SK-N-SH (cell line): ENCODE measurements around the gene NOSTRIN. TPM values are rescaled to one million over a fixed set of nuclear protein-coding genes. Genes with fewer than 3 reads are reported as not detected.
A peak's percentile ranks its signal among the peaks of the same experiment; 100 is the strongest.

Source experiments
- CTCF ChIA-PET: fragments of 300-600, 350-600 bp; formaldehyde crosslinking; extraction: SDS; loops from one replicate; lab custom pipeline; 2021; lab: Yijun Ruan, JAX
- POLR2A ChIA-PET: fragments of 350-600 bp; sonication (Branson Sonifier 250); formaldehyde crosslinking; extraction: SDS; loops from one replicate; lab custom pipeline; 2020; ENCODE audit warnings: antibody characterized with exemption, inconsistent platforms; lab: Yijun Ruan, JAX
- DNase-seq: peaks from one replicate; pipeline ENCODE4 v3.0.0; 2012
- H2AFZ ChIP-seq: fragments of 200-600 bp; sonication (generic); 2 replicates; pipeline ENCODE4 v1.8.1; 2016; ENCODE audit warnings: antibody characterized with exemption, mild to moderate bottlenecking, low read depth
- H3F3A ChIP-seq: fragments of 200-600 bp; sonication (generic); replicated peaks from 2 replicates; pipeline ENCODE3; 2016; ENCODE audit warnings: antibody characterized with exemption, mild to moderate bottlenecking; ENCODE audit not compliant: insufficient read depth
- H3K27ac ChIP-seq, 2 experiments: fragments of 200-500 bp in 1 of 2; fragments of 200-600 bp in 1 of 2; sonication (Bioruptor generic) in 1 of 2; sonication (generic), shearing (Covaris generic) in 1 of 2; 2 replicates each; pipeline versions ENCODE4 v1.5.1 to v1.6.1; 2014 to 2016; ENCODE audit warnings: low read depth in 2 of 2, inconsistent platforms in 1 of 2, low read length in 1 of 2, mild to moderate bottlenecking in 1 of 2, mixed read lengths in 1 of 2
- H3K27me3 ChIP-seq: fragments of 200-600 bp; sonication (generic), shearing (Covaris generic); 2 replicates; pipeline ENCODE4 v1.6.1; 2016; ENCODE audit warnings: mixed run types; ENCODE audit not compliant: insufficient read depth
- H3K36me3 ChIP-seq, 2 experiments: fragments of 200-500 bp in 1 of 2; fragments of 200-600 bp in 1 of 2; sonication (Bioruptor generic) in 1 of 2; sonication (generic) in 1 of 2; replicated peaks in 1 of 2; 2 replicates each; pipeline versions ENCODE3 to v1.5.1; 2014 to 2016; ENCODE audit warnings: low read length in 1 of 2, mild to moderate bottlenecking in 1 of 2; ENCODE audit not compliant: insufficient read depth in 2 of 2, control insufficient read depth in 1 of 2
- H3K4me1 ChIP-seq, 2 experiments: fragments of 200-500 bp in 1 of 2; fragments of 200-600 bp in 1 of 2; sonication (Bioruptor generic) in 1 of 2; sonication (generic), shearing (Covaris generic) in 1 of 2; 2 replicates each; pipeline versions ENCODE4 v1.5.1 to v1.6.1; 2014 to 2016; ENCODE audit warnings: low read depth in 1 of 2, low read length in 1 of 2, mixed run types in 1 of 2; ENCODE audit not compliant: insufficient read depth in 2 of 2, control insufficient read depth in 1 of 2
- H3K4me2 ChIP-seq: fragments of 200-600 bp; sonication (generic), shearing (Covaris generic); 2 replicates; pipeline ENCODE4 v1.6.1; 2017; ENCODE audit warnings: mixed run types
- H3K4me3 ChIP-seq, 2 experiments: fragments of 200-500 bp in 1 of 2; fragments of 200-600 bp in 1 of 2; sonication (Bioruptor generic) in 1 of 2; sonication (generic), shearing (Covaris generic) in 1 of 2; 2 replicates each; pipeline versions ENCODE4 v1.5.1 to v1.8.1; 2014 to 2016; ENCODE audit warnings: low read depth in 2 of 2, inconsistent platforms in 1 of 2, low read length in 1 of 2, mild to moderate bottlenecking in 1 of 2, mixed read lengths in 1 of 2, moderate library complexity in 1 of 2
- H3K79me2 ChIP-seq: fragments of 200-600 bp; sonication (generic); 2 replicates; pipeline ENCODE4 v1.8.1; 2017; ENCODE audit warnings: mild to moderate bottlenecking; ENCODE audit not compliant: insufficient read depth
- H3K9ac ChIP-seq: fragments of 200-600 bp; sonication (generic); 2 replicates; pipeline ENCODE4 v1.6.1; 2017; ENCODE audit warnings: mixed run types
- H3K9me2 ChIP-seq: fragments of 200-600 bp; sonication (generic); 2 replicates; pipeline ENCODE4 v1.6.1; 2017; ENCODE audit warnings: mixed run types
- H3K9me3 ChIP-seq: fragments of 200-600 bp; sonication (generic); 2 replicates; pipeline ENCODE4 v1.6.1; 2017; ENCODE audit warnings: mixed run types, mild to moderate bottlenecking, moderate library complexity
- H4K20me1 ChIP-seq: fragments of 200-600 bp; sonication (generic); 2 replicates; pipeline ENCODE4 v1.6.1; 2017; ENCODE audit warnings: mild to moderate bottlenecking, mixed run types; ENCODE audit not compliant: insufficient read depth
- CHD2 ChIP-seq: fragments of 150-350 bp; IDR thresholded peaks from 2 replicates; pipeline ENCODE4 v1.6.1; 2018; ENCODE audit warnings: low read length; ENCODE audit not compliant: partially characterized antibody
- ELF1 ChIP-seq: IDR thresholded peaks from 2 replicates; pipeline ENCODE4 v1.4.0; 2012
- IRF3 ChIP-seq: fragments of 150-350 bp; IDR thresholded peaks from 2 replicates; pipeline ENCODE4 v1.6.1; 2016; ENCODE audit warnings: mild to moderate bottlenecking, low read depth, low read length
- JUND ChIP-seq: IDR thresholded peaks from 2 replicates; pipeline ENCODE4 v1.4.0; 2012
- MAX ChIP-seq: IDR thresholded peaks from 2 replicates; pipeline ENCODE4 v1.4.0; 2012; ENCODE audit warnings: low read depth
- MXI1 ChIP-seq: IDR thresholded peaks from 2 replicates; pipeline ENCODE4 v1.6.1; 2012; ENCODE audit warnings: mild to moderate bottlenecking, low read depth, low read length, improper control_type of control experiment
- RAD21 ChIP-seq: IDR thresholded peaks from 2 replicates; pipeline ENCODE4 v1.6.1; 2012; ENCODE audit warnings: mild to moderate bottlenecking, low read length
- RXRA ChIP-seq: IDR thresholded peaks from 2 replicates; pipeline ENCODE4 v1.4.0; 2012; ENCODE audit warnings: low read depth, mild to moderate bottlenecking, borderline replicate concordance
- SIN3A ChIP-seq: IDR thresholded peaks from 2 replicates; pipeline ENCODE4 v1.6.1; 2012; ENCODE audit warnings: low read depth, mild to moderate bottlenecking, low read length, moderate library complexity, borderline replicate concordance
- TAF1 ChIP-seq: IDR thresholded peaks from 2 replicates; pipeline ENCODE4 v1.6.1; 2012; ENCODE audit warnings: low read depth, mild to moderate bottlenecking, low read length, moderate library complexity, borderline replicate concordance
- TEAD4 ChIP-seq: IDR thresholded peaks from 2 replicates; pipeline ENCODE4 v1.4.0; 2012; ENCODE audit warnings: mild to moderate bottlenecking, borderline replicate concordance; ENCODE audit not compliant: insufficient read depth
- WGBS: methylation state at CpG from one replicate; pipeline ENCODE4 v1.1.6; 2017; ENCODE audit warnings: low lambda C conversion rate; 5-methylcytosine and 5-hydroxymethylcytosine counted together
- polyA plus RNA-seq, 3 experiments: library from polyadenylated mRNA; depleted of rRNA; stranded (reverse); fragments of >200 nt; gene quantifications; 2 replicates each; pipeline ENCODE4 v1.2.3, GENCODE V29; 2012

NOSTRIN gene
- polyA plus RNA-seq, 1 of the 3 experiments (the other 2 are of a cell fraction) = not detected

DNA sequence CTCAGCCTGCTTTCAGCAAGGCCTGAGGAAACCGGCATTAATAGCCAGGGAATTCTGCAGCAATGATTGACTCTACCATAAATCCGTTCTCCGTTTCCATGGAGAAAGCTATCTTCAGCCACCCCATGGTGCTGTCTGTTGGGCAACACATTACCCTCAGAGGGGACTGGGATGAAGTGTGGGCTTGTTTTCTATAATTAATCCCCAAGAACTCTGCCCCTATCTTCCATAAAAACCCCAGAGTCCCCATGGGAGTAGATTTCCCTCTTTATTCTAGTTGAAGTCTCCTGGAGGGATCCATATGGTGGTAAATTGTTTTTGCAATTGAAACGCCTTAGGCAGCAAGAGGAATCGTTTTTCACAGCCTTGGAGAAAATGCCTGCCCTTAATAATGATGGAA, 107.9 kb downstream of the NOSTRIN start (continued):
- TF ChIP-seq MXI1 (no peak), RAD21 (no peak)

GRCh38 chr2:168912466-168912865, 110.0 kb downstream of the NOSTRIN start:
- H3K4me1 ChIP-seq = peaks cover 0 to 4% of the 10 kb centered on the region in 2 experiments; a peak in 2 of 4 replicates
- no peak overlapping the region for H3K9ac ChIP-seq
- ChIA-PET POLR2A (interaction anchor here (0.7 kb wide), 1 partner anchor 513 kb away, joined by 3 read pairs; no protein-coding TSS in a partner anchor), CTCF (interaction anchor here (1.4 to 1.6 kb wide), 3 partner anchors 9 to 566 kb away, joined by 4 to 10 read pairs (median 5); no protein-coding TSS in a partner anchor)
- no peaks in the 10 kb centered on the region for H3K9me3 ChIP-seq
- peak overlapping the region; percentile 93 for H3K4me2 ChIP-seq
- no peaks in the 10 kb centered on the region for H3F3A ChIP-seq
- H3K79me2 ChIP-seq = no peaks in the 10 kb centered on the region
- no peak for TF ChIP-seq TEAD4
- TF ChIP-seq RXRA = no peak
- no peak for TF ChIP-seq TAF1
- TF ChIP-seq JUND = no peak
- TF ChIP-seq SIN3A = no peak
- no peak for TF ChIP-seq MAX
- no peak for TF ChIP-seq ELF1
- no peak overlapping the region; a peak in 1 of 4 replicates for H3K27ac ChIP-seq
- H4K20me1 ChIP-seq = no peaks in the 10 kb centered on the region
- H3K4me3 ChIP-seq = peak overlapping the region; percentile 41 to 69
- WGBS = 68% methylated on average over 6 of the region's 6 CpGs
- H3K9me2 ChIP-seq = no peaks in the 10 kb centered on the region
- H3K36me3 ChIP-seq = no peaks in the 10 kb centered on the region
- H3K27me3 ChIP-seq = peaks cover 6% of the 10 kb centered on the region
- DNase-seq = peak; percentile 30
- H2AFZ ChIP-seq = peak overlapping the region; percentile 89; the same call in 1 of the 2 replicates

GRCh38 chr2:168912901-168913369, 110.5 kb downstream of the NOSTRIN start:
- peaks cover 0 to 4% of the 10 kb centered on the region in 2 experiments; a peak in 2 of 4 replicates for H3K4me1 ChIP-seq
- no peak overlapping the region for H3K9ac ChIP-seq
- H3K4me2 ChIP-seq = peak overlapping the region; percentile 93
- DNase-seq = peak; percentile 79
- peak; percentile 17 for TF ChIP-seq CHD2
- no peak for TF ChIP-seq IRF3
- no peaks in the 10 kb centered on the region for H3K36me3 ChIP-seq
- peak overlapping the region; percentile 41 to 69 for H3K4me3 ChIP-seq
- WGBS = 13% methylated on average over 21 of the region's 21 CpGs
- POLR2A ChIA-PET = interaction anchor here (0.7 kb wide), 1 partner anchor 513 kb away, joined by 3 read pairs; no protein-coding TSS in a partner anchor
- CTCF ChIA-PET = interaction anchor here (1.1 to 1.6 kb wide), 4 partner anchors 9 to 566 kb away, joined by 3 to 10 read pairs (median 4); no protein-coding TSS in a partner anchor
- peaks cover 6% of the 10 kb centered on the region for H3K27me3 ChIP-seq
- no peaks in the 10 kb centered on the region for H3K79me2 ChIP-seq
- H3K27ac ChIP-seq = peak overlapping the region in 1 of 2 experiments; percentile 58; a peak in 1 of 4 replicates
- H3K9me3 ChIP-seq = no peaks in the 10 kb centered on the region
- no peaks in the 10 kb centered on the region for H3K9me2 ChIP-seq
- peak overlapping the region; percentile 89 for H2AFZ ChIP-seq
- no peaks in the 10 kb centered on the region for H3F3A ChIP-seq
- no peaks in the 10 kb centered on the region for H4K20me1 ChIP-seq
